WTC11 (cell line): ENCODE measurements around the gene GRIK2. TPM values are rescaled to one million over a fixed set of nuclear protein-coding genes. Genes with fewer than 3 reads are reported as not detected.

ENCODE experiments used
- ATAC-seq: fragments of 200-7000 bp; cut with Tn5 transposase; 2 replicates; pipeline ENCODE4 v1.10.0; 2021; ENCODE audit warnings: mild to moderate bottlenecking, moderate library complexity
- CTCF ChIA-PET: fragments of 300-600 bp; sonication (Branson Sonifier 250); formaldehyde crosslinking; loops from one replicate; lab custom pipeline; 2021; ENCODE audit warnings: antibody characterized with exemption; lab: Charles Lee
- POLR2A ChIA-PET: fragments of 350-600 bp; sonication (Branson Sonifier 250); formaldehyde crosslinking; loops from one replicate; lab custom pipeline; 2021; ENCODE audit warnings: antibody characterized with exemption; lab: Charles Lee
- DNase-seq: peaks from one replicate; pipeline ENCODE4 v3.0.0; 2021; ENCODE audit warnings: low spot score
- H3K27ac Mint-ChIP-seq: 2 replicates; pipeline ENCODE4 v1.8.0; 2021; ENCODE audit warnings: mixed read lengths
- H3K27me3 Mint-ChIP-seq: 2 replicates; pipeline ENCODE4 v1.8.0; 2021; ENCODE audit warnings: low read depth, mild to moderate bottlenecking, moderate library complexity, mixed read lengths
- H3K36me3 Mint-ChIP-seq: 2 replicates; pipeline ENCODE4 v1.8.0; 2021; ENCODE audit warnings: mixed read lengths
- H3K4me1 Mint-ChIP-seq: 2 replicates; pipeline ENCODE4 v1.8.0; 2022; ENCODE audit warnings: mixed read lengths
- H3K4me3 Mint-ChIP-seq: 2 replicates; pipeline ENCODE4 v1.8.0; 2021; ENCODE audit warnings: mild to moderate bottlenecking, moderate library complexity, mixed read lengths
- H3K9me3 Mint-ChIP-seq: 2 replicates; pipeline ENCODE4 v1.8.0; 2021; ENCODE audit warnings: mixed read lengths
- CREB1 ChIP-seq: sonication (generic); formaldehyde crosslinking; IDR thresholded peaks from 2 replicates; pipeline ENCODE4 v1.8.0; 2023; ENCODE audit warnings: mild to moderate bottlenecking, missing genetic modification reagents
- CREM ChIP-seq: sonication (generic); formaldehyde crosslinking; IDR thresholded peaks from 2 replicates; pipeline ENCODE4 v1.8.1; 2022; ENCODE audit warnings: mild to moderate bottlenecking, missing genetic modification reagents, moderate library complexity
- ESRRA ChIP-seq: sonication (generic); formaldehyde crosslinking; IDR thresholded peaks from 2 replicates; pipeline ENCODE4 v1.8.1; 2022; ENCODE audit warnings: mild to moderate bottlenecking, missing genetic modification reagents, borderline replicate concordance
- HMGA2 ChIP-seq: fragments of 250-450 bp; sonication (Bioruptor Pico); IDR thresholded peaks from 2 replicates; pipeline ENCODE4 v1.4.0; 2021; ENCODE audit warnings: mild to moderate bottlenecking, moderate library complexity
- IRF2 ChIP-seq: sonication (generic); formaldehyde crosslinking; IDR thresholded peaks from 2 replicates; pipeline ENCODE4 v1.8.0; 2022; ENCODE audit warnings: low read depth, missing genetic modification reagents, borderline replicate concordance
- NFATC4 ChIP-seq: fragments of 250-450 bp; sonication (Bioruptor Pico); IDR thresholded peaks from 2 replicates; pipeline ENCODE4 v1.9.0; 2021; ENCODE audit warnings: mild to moderate bottlenecking
- NFYB ChIP-seq: sonication (generic); formaldehyde crosslinking; conservative IDR thresholded peaks from 2 replicates; pipeline ENCODE4 v1.8.0; 2022; ENCODE audit warnings: low read depth, missing genetic modification reagents
- PRRX2 ChIP-seq: fragments of 250-450 bp; sonication (Bioruptor Pico); IDR thresholded peaks from 2 replicates; pipeline ENCODE4 v1.8.0; 2021; ENCODE audit warnings: mild to moderate bottlenecking
- RORB ChIP-seq: fragments of 250-450 bp; sonication (Bioruptor Pico); IDR thresholded peaks from 2 replicates; pipeline ENCODE4 v1.9.0; 2021; ENCODE audit warnings: mild to moderate bottlenecking
- ZNF138 ChIP-seq: sonication (generic); formaldehyde crosslinking; conservative IDR thresholded peaks from 2 replicates; pipeline ENCODE4 v1.8.1; 2022; ENCODE audit warnings: mild to moderate bottlenecking, moderate library complexity, missing genetic modification reagents
- ZNF219 ChIP-seq: sonication (generic); formaldehyde crosslinking; IDR thresholded peaks from 2 replicates; pipeline ENCODE4 v1.8.0; 2023; ENCODE audit warnings: missing genetic modification reagents, mild to moderate bottlenecking, borderline replicate concordance
- ZNF263 ChIP-seq: sonication (generic); formaldehyde crosslinking; IDR thresholded peaks from 2 replicates; pipeline ENCODE4 v1.8.1; 2022; ENCODE audit warnings: low read depth, mild to moderate bottlenecking, moderate library complexity, missing genetic modification reagents
- ZNF396 ChIP-seq: fragments of 250-450 bp; sonication (Bioruptor Pico); IDR thresholded peaks from 2 replicates; pipeline ENCODE4 v1.8.0; 2021; ENCODE audit warnings: mild to moderate bottlenecking, moderate library complexity, borderline replicate concordance
- total RNA-seq: library from RNA; stranded (reverse); gene quantifications from 3 replicates; pipeline ENCODE4 v1.2.3, GENCODE V29; 2021
- TF ChIP-seq, protein P1 (sequence below): fragments of 250-450 bp; sonication (Bioruptor Pico); IDR thresholded peaks from 2 replicates; pipeline ENCODE4 v1.9.0; 2021; ENCODE audit warnings: mild to moderate bottlenecking, borderline replicate concordance
- TF ChIP-seq, protein P2 (sequence below): sonication (generic); formaldehyde crosslinking; IDR thresholded peaks from 2 replicates; pipeline ENCODE4 v1.8.1; 2022; ENCODE audit warnings: low read depth, missing genetic modification reagents, borderline replicate concordance

The GRIK2 gene
- total RNA-seq, 1 experiment from 2014 or later = 2.7 TPM

DNA sequence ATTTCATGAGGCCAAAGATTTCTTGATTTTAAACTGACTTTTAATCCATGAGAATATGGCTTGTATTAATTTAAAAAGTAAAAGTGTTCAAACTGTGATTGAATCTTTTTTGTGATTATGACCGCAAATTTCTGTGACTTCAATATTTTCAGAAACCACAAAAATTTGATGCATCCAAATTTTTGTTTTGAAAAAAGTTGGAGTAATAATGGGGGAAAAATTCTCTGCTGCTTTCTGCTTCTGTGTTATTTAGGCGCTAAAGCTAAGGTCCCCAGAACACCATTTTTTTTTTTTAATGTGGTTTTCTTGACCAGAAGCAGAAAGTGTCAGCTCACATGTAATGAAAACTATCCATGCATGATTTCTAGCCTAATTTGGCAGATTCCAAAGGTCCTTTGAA is 65.3 kb downstream of the GRIK2 start:
- H3K27me3 Mint-ChIP-seq = no peaks in the 10 kb centered on the region
- ATAC-seq = no peak
- no peak for DNase-seq
- CTCF ChIA-PET = no interaction called here
- TF ChIP-seq CREB1 (CRISPR knock-in tag) (no peak), ZNF138 (CRISPR knock-in tag) (no peak), CREM (no peak)
- H3K36me3 Mint-ChIP-seq = no peaks in the 10 kb centered on the region
- no peak overlapping the region for H3K27ac Mint-ChIP-seq
- peaks cover 26% of the 10 kb centered on the region for H3K4me1 Mint-ChIP-seq
- no peak overlapping the region for H3K4me3 Mint-ChIP-seq
- POLR2A ChIA-PET = no interaction called here
- H3K9me3 Mint-ChIP-seq = no peaks in the 10 kb centered on the region

DNA sequence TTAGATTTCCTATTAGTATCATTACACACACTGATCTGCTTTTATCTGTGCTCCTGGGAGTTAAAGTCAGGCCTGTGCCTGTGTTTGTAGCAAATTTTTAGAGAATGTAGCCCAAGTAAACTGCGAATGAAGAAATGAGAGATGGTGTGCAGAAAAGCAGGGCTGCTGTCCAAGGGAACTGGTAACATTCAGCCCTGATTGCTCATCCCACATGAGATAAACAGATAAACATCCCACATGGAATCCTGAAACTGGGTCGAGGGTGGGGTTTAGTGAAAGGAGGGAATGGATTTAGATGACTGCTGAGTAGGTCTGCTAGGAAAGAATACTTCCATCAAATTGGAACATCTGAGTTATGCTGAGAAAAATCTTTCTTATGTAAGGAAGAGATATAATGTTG is 69.1 kb downstream of the GRIK2 start:
- Mint-ChIP-seq H3K36me3 (no peaks in the 10 kb centered on the region), H3K4me3 (no peak overlapping the region), H3K27me3 (no peaks in the 10 kb centered on the region), H3K9me3 (no peaks in the 10 kb centered on the region), H3K4me1 (peaks cover 23% of the 10 kb centered on the region), H3K27ac (no peak overlapping the region)
- ATAC-seq (no peak), DNase-seq (no peak)
- ChIA-PET CTCF (no interaction called here), POLR2A (no interaction called here)
- no peak for TF ChIP-seq NFATC4 (CRISPR knock-in tag)
- no peak for TF ChIP-seq IRF2 (CRISPR knock-in tag)
- TF ChIP-seq, protein P1, sequence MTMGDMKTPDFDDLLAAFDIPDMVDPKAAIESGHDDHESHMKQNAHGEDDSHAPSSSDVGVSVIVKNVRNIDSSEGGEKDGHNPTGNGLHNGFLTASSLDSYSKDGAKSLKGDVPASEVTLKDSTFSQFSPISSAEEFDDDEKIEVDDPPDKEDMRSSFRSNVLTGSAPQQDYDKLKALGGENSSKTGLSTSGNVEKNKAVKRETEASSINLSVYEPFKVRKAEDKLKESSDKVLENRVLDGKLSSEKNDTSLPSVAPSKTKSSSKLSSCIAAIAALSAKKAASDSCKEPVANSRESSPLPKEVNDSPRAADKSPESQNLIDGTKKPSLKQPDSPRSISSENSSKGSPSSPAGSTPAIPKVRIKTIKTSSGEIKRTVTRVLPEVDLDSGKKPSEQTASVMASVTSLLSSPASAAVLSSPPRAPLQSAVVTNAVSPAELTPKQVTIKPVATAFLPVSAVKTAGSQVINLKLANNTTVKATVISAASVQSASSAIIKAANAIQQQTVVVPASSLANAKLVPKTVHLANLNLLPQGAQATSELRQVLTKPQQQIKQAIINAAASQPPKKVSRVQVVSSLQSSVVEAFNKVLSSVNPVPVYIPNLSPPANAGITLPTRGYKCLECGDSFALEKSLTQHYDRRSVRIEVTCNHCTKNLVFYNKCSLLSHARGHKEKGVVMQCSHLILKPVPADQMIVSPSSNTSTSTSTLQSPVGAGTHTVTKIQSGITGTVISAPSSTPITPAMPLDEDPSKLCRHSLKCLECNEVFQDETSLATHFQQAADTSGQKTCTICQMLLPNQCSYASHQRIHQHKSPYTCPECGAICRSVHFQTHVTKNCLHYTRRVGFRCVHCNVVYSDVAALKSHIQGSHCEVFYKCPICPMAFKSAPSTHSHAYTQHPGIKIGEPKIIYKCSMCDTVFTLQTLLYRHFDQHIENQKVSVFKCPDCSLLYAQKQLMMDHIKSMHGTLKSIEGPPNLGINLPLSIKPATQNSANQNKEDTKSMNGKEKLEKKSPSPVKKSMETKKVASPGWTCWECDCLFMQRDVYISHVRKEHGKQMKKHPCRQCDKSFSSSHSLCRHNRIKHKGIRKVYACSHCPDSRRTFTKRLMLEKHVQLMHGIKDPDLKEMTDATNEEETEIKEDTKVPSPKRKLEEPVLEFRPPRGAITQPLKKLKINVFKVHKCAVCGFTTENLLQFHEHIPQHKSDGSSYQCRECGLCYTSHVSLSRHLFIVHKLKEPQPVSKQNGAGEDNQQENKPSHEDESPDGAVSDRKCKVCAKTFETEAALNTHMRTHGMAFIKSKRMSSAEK (CRISPR knock-in tag) = no peak
- no peak for TF ChIP-seq HMGA2 (CRISPR knock-in tag)
- TF ChIP-seq ESRRA (CRISPR knock-in tag) = no peak
- TF ChIP-seq ZNF219 (CRISPR knock-in tag) = no peak
- TF ChIP-seq, protein P2, sequence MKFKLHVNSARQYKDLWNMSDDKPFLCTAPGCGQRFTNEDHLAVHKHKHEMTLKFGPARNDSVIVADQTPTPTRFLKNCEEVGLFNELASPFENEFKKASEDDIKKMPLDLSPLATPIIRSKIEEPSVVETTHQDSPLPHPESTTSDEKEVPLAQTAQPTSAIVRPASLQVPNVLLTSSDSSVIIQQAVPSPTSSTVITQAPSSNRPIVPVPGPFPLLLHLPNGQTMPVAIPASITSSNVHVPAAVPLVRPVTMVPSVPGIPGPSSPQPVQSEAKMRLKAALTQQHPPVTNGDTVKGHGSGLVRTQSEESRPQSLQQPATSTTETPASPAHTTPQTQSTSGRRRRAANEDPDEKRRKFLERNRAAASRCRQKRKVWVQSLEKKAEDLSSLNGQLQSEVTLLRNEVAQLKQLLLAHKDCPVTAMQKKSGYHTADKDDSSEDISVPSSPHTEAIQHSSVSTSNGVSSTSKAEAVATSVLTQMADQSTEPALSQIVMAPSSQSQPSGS = no peak

DNA sequence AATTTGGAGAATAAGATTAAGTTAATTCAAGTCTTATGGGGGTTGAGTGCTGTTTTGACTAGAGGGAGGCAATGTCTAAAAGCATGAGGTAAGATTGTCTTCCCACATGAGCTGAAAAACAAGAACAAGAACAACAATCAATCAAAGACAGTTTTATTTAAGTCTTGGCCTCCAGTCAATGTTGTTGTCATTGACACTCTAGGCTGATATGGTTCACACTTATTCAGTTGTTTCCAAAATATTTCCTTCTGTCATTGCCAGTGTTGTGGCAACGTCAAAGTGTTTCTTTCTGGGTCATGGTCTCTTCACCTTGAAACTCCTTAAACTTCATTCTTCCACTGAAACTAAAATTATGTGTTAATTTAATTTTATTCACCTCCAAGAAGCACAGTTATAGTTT is 72.4 kb downstream of the GRIK2 start:
- no peak for ATAC-seq
- Mint-ChIP-seq H3K9me3 (no peaks in the 10 kb centered on the region), H3K27ac (no peak overlapping the region), H3K4me3 (no peak overlapping the region), H3K4me1 (peaks cover 23% of the 10 kb centered on the region), H3K27me3 (no peaks in the 10 kb centered on the region), H3K36me3 (no peaks in the 10 kb centered on the region)
- no peak for TF ChIP-seq NFYB (CRISPR knock-in tag)
- TF ChIP-seq ZNF396 (CRISPR knock-in tag) = no peak
- TF ChIP-seq RORB (CRISPR knock-in tag) = no peak
- no peak for TF ChIP-seq PRRX2
- TF ChIP-seq, protein P2 = no peak
- TF ChIP-seq ZNF263 (CRISPR knock-in tag) = no peak
- POLR2A ChIA-PET = no interaction called here
- CTCF ChIA-PET = no interaction called here
- no peak for DNase-seq
